Measurements from ENCODE around the gene ITPRIPL1.

The ITPRIPL1 gene

GRCh38 chr2:96359310-96359709 lies 34.2 kb downstream of the ITPRIPL1 start:
- no peak for TF ChIP-seq CTCF (IDR thresholded peaks at IDR 0.05; ENCODE audit: control insufficient read depth, insufficient read depth, low read depth, low read length, missing control alignments)
- DNase-seq (ENCODE audit: low read depth): no peak
- H3K4me3 ChIP-seq (ENCODE audit: control insufficient read depth, low read depth, low read length): no peak overlapping the region

- DNase-seq (ENCODE audit: low read depth): no peak
- H3K4me3 ChIP-seq (ENCODE audit: control insufficient read depth, low read depth, low read length): no peak overlapping the region
- no peak for TF ChIP-seq CTCF (IDR thresholded peaks at IDR 0.05; ENCODE audit: control insufficient read depth, insufficient read depth, low read depth, low read length, missing control alignments)
These were observed 34.7 kb downstream of the ITPRIPL1 start for GRCh38 chr2:96359866-96360265.

GRCh38 chr2:96361751-96362150 lies 36.6 kb downstream of the ITPRIPL1 start:
- no peak for TF ChIP-seq CTCF (IDR thresholded peaks at IDR 0.05; ENCODE audit: control insufficient read depth, insufficient read depth, low read depth, low read length, missing control alignments)
- no peak for DNase-seq (ENCODE audit: low read depth)
- H3K4me3 ChIP-seq (ENCODE audit: control insufficient read depth, low read depth, low read length): no peak overlapping the region

GRCh38 chr2:96369186-96369585 lies 44.1 kb downstream of the ITPRIPL1 start:
- no peak for DNase-seq (ENCODE audit: low read depth)
- TF ChIP-seq CTCF (IDR thresholded peaks at IDR 0.05; ENCODE audit: control insufficient read depth, insufficient read depth, low read depth, low read length, missing control alignments): no peak
- H3K4me3 ChIP-seq (ENCODE audit: control insufficient read depth, low read depth, low read length): no peak overlapping the region

- TF ChIP-seq CTCF (IDR thresholded peaks at IDR 0.05; ENCODE audit: control insufficient read depth, insufficient read depth, low read depth, low read length, missing control alignments): no peak
- DNase-seq (ENCODE audit: low read depth): no peak
- H3K4me3 ChIP-seq (ENCODE audit: control insufficient read depth, low read depth, low read length): no peak overlapping the region
These were observed 49.3 kb downstream of the ITPRIPL1 start for GRCh38 chr2:96374211-96374951.
